ENCODE measurements around the gene KIZ.
"Not testable (repeated sequence)": the region's sequence is repeated elsewhere in the genome, so short reads cannot be mapped to it uniquely, and the experiment has no call there.

The KIZ gene

DNA sequence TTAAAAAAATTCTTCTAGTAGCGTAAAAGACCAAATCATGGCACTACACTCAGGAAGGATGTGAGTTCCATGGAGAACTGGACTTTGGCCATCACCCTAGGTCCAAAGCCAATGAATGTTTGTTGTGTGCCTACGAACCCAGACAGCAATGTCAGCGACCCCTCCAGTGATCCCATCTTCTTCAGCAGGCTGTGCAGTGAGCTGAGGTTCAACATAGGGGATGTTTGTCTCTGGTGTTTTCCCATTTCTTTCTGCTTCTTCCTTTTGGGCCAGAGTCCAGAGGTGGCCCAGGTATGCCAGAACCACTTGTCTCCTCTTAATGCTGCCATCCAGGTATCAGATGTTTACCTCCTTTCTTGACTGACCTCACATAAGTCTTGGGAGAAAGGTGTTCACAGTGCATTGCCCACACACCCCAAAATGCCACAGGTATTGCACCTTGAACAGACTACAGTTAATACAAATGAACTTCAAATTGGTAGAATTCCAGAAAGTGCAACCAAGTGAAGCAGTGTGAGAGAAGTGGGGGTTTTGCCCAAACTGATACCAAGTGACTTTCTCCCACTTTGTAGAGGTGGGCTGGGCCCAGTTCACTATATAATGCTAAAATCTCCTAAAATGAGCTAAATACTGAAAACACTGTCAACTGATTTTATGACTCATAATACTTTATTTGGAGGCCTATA, 14.1 kb downstream of the KIZ start:
- no peak for DNase-seq (ENCODE audit: low spot score)

DNA sequence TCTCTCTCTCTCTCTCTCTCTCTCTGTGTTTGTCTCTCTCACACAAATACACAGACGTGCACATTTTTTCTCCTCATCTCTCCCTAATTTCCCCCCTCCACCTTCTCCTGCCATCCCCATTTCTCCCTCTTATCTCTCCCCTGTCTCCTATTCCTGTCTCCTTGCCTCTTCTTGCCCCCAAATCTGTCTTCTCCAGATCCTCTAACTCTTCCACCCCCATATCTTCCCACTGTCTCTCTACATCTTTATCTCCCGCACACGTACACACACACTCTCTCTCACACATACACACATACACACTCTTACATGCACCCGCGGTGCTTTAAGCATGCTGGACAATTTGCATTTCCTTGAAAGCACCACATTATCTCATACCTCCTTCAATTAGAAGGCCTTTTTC, 15.9 kb downstream of the KIZ start:
- DNase-seq (ENCODE audit: low spot score), result no peak

- DNase-seq (ENCODE audit: low spot score), result no peak
These were observed 17.5 kb downstream of the KIZ start for GRCh38 chr20:21143194-21143890.

DNA sequence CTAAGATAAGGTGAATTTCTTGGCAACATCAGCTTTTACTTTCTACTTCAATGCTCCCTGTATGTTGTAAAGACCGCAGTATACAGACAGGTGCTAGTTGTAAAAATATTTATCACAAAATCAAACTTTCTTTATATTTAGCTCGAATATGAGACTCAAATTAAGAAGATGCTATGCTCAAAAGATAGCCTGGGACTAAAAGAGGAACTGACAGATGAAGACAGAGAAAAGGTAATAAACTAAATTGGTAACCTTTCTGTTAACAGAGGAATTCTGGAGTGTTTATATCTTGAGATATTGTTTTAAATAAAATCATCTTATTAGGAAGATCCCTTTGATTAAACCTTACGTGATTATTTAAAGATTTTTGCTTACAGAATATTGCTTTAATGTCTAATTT, 19.5 kb downstream of the KIZ start:
- DNase-seq (ENCODE audit: low spot score), result no peak

GRCh38 chr20:21146215-21146614, 20.3 kb downstream of the KIZ start:
- DNase-seq (ENCODE audit: low spot score), result no peak

GRCh38 chr20:21147593-21147992, 21.7 kb downstream of the KIZ start:
- no peak for DNase-seq (ENCODE audit: low spot score)

- DNase-seq (ENCODE audit: low spot score), result no peak
These were observed 23.5 kb downstream of the KIZ start for GRCh38 chr20:21149344-21149743.

DNA sequence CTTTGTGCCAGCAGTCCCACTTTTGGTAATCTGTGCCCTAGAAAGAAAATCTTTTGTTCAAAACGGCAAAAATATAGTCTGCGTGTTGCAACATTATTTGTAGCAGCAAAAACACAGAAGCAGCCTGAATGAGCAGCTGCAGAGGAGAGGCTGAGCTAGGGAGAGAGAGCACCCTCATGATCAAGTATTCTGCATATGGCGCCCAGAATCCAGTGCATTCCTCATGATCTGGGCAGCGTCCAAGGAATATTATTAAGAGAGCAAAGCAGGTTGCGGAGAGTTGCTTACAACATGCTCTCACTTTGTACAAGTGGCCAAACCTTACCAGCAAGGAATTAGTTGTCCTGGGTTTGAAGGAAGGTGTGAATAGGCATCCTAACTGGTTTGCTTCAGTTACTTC, 25.9 kb downstream of the KIZ start:
- no peak for DNase-seq (ENCODE audit: low spot score)

DNA sequence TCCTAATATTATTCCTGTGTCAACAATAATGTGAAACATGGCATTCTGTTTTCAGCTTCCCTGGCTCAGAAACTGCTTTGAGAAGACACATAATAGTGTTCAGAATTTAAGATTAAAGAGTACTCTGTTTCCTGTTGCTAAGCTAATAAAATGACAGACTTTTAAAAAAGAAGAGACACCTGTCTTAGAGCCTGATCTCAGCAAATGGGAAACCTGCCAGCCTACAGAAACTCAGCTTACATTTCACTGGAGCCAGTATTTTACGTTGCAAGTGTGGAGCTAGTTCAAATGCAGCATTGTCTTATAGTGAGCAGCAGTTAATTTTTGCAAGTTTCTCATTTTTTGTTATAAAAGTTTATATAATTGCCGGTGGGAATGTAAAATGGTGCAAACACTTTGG, 28.8 kb downstream of the KIZ start:
- no peak for DNase-seq (ENCODE audit: low spot score)

DNA sequence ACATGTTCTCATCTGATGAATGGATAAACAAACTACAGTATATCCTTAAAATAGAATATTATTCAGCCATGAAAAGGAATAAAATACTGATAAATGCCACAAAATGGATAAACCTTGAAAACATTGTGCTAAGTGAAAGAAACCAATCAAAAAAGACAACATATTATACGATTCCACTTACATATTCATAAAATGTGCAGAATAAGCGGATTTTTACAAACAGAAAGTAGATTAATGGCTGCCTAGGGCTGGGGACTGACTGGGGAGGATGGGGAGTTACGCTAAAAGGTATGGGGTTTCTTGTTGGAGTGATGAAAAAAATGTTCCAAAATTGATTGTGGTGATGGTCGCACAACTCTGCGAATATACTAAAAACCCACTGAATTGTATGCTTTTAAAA, 29.4 kb downstream of the KIZ start:
- no peak for DNase-seq (ENCODE audit: low spot score)

- peak; percentile 9 for DNase-seq (ENCODE audit: low spot score)
These were observed 30.4 kb downstream of the KIZ start for GRCh38 chr20:21156266-21156665.

- DNase-seq (ENCODE audit: low spot score), result no peak
These were observed 31.1 kb downstream of the KIZ start for GRCh38 chr20:21157006-21157405.

DNA sequence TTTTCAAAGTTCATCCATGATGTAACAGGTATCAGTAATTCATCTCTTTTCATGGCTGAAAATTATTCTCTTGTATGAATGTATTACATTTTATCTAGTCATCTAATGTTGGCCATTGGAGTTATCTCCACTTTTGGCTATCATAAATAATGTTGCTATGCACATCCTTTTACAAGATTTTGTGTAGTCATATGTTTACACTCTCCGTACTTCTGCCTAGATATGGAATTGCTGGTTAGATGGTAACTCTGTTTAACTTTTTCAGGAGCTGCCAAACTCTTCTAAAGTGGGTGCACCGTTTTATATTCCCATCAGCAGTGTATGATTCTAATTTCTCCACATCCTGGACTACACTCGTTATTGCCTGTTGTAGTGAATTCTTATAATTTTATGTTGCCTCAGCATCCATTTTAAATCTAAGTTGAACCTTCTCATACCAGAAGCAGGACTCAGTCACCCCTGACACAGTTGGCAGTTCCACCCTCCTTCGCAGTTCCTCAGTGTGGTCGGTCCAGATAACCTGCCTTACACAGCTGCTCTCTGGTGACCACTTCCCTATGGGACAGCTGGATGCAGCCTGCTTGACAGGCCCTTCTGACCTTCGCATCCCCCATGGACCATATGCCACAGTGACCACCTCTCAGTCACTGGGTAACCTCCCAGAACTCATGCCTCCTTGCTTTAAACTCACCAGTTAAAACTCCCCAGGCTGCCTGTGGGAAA, 33.9 kb downstream of the KIZ start:
- DNase-seq (ENCODE audit: low spot score), result no peak

GRCh38 chr20:21161926-21162325, 36.0 kb downstream of the KIZ start:
- no peak for DNase-seq (ENCODE audit: low spot score)

DNA sequence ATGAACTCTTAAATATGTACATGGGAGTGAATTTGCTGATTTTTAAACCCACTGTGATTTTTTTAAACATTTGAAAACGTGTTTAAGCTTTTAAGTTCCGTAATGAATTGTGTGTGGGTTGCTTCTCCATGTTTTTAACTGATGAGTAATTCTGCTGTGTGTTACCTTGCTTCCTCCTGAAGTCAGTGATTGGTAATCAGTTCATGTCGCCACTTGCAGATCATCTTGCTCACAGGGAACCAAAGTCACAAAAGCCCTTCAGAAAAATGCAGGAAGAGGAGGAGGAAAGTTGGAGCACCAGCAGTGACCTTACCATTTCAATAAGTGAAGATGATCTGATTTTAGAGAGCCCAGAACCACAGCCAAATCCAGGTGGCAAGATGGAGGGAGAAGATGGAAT, 36.7 kb downstream of the KIZ start:
- no peak for DNase-seq (ENCODE audit: low spot score)

- DNase-seq (ENCODE audit: low spot score), result no peak
These were observed 40.9 kb downstream of the KIZ start for GRCh38 chr20:21166801-21167200.

GRCh38 chr20:21167261-21167660, 41.4 kb downstream of the KIZ start:
- DNase-seq (ENCODE audit: low spot score), result no peak

- DNase-seq (ENCODE audit: low spot score), result not testable (repeated sequence)
These were observed 42.2 kb downstream of the KIZ start for GRCh38 chr20:21168061-21168460.

DNA sequence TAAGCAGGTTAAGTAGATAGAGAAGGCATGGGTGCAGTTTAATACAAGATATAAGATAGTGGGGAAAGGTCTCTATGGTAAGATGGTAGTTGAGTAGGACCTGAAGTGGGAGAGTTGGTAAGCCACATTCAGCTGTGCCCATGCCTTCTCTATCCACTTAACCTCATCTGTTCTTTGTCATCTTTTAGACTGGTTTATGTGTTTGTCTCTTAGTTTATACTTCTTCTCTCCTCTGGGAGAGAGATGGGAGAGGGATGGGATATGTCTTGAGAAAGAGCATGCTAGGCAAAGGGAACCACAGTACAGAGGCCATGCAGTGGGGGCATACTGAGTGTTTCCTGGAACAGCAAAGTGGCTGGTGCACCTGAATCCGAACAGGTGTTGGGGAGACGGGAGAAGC, 46.7 kb downstream of the KIZ start:
- DNase-seq (ENCODE audit: low spot score), result no peak

DNA sequence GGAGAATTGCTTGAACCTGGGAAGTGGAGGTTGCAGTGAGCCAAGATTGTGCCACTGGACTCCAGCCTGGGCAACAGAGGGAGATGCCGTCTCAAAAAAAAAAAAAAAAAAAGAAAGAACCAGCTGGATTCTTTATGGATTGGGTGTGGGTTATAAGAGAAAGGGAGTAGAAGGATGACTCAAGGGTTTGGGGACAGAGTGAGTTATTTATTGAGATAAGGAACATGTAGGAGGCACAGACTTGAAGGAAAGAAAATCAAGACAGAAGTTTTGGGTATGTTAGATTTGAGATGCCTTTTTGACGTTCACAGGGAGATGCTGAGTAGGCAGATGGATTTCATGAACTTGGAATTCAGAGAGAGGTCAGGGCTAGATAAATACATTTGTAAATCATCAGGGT, 47.6 kb downstream of the KIZ start:
- peak; percentile 27 for DNase-seq (ENCODE audit: low spot score)

GRCh38 chr20:21174516-21175239, 48.8 kb downstream of the KIZ start:
- no peak for DNase-seq (ENCODE audit: low spot score)

GRCh38 chr20:21175433-21175832, 49.6 kb downstream of the KIZ start:
- DNase-seq (ENCODE audit: low spot score), result no peak

GRCh38 chr20:21177767-21178166, 51.9 kb downstream of the KIZ start:
- no peak for DNase-seq (ENCODE audit: low spot score)
